HG03108 (cell line): ENCODE measurements around the gene TMEM156.
A peak's percentile ranks its signal among the peaks of the same experiment; 100 is the strongest.
"Not testable (repeated sequence)": the region's sequence is repeated elsewhere in the genome, so short reads cannot be mapped to it uniquely, and the experiment has no call there.

Experiments
- ATAC-seq: cut with Tn5 transposase; IDR thresholded peaks from one replicate; pipeline ENCODE4 v1.9.1; 2021; ENCODE audit warnings: moderate library complexity; ENCODE audit not compliant: unreplicated experiment

TMEM156 gene

GRCh38 chr4:39043861-39044363 is 11.7 kb upstream of the TMEM156 start:
- no peak for ATAC-seq

GRCh38 chr4:39043058-39043860 is 11.1 kb upstream of the TMEM156 start:
- ATAC-seq: no peak

GRCh38 chr4:39042366-39042765 is 10.2 kb upstream of the TMEM156 start:
- ATAC-seq: no peak

- no peak for ATAC-seq
Observed at GRCh38 chr4:39039108-39039507, 6.9 kb upstream of the TMEM156 start.

- ATAC-seq: no peak
Observed at GRCh38 chr4:39037941-39038340, 5.7 kb upstream of the TMEM156 start.

GRCh38 chr4:39037491-39037825 is 5.2 kb upstream of the TMEM156 start:
- ATAC-seq: no peak

GRCh38 chr4:39036172-39036571 is 4.0 kb upstream of the TMEM156 start:
- no peak for ATAC-seq

- not testable (repeated sequence) for ATAC-seq
Observed at GRCh38 chr4:39031590-39032020, 604 bp downstream of the TMEM156 start.

GRCh38 chr4:39030725-39031124 is 1.5 kb downstream of the TMEM156 start:
- ATAC-seq: no peak

GRCh38 chr4:39029752-39030694 is 2.2 kb downstream of the TMEM156 start:
- ATAC-seq: peak; percentile 24

GRCh38 chr4:39026096-39026495 is 6.1 kb downstream of the TMEM156 start:
- no peak for ATAC-seq

- no peak for ATAC-seq
Observed at GRCh38 chr4:39025552-39026085, 6.6 kb downstream of the TMEM156 start.

GRCh38 chr4:39024311-39024865 is 7.8 kb downstream of the TMEM156 start:
- ATAC-seq: no peak

GRCh38 chr4:39023059-39023458 is 9.2 kb downstream of the TMEM156 start:
- ATAC-seq: no peak

GRCh38 chr4:39022241-39022640 is 10.0 kb downstream of the TMEM156 start:
- no peak for ATAC-seq

- no peak for ATAC-seq
Observed at GRCh38 chr4:39021631-39022030, 10.6 kb downstream of the TMEM156 start.

- ATAC-seq: no peak
Observed at GRCh38 chr4:39020130-39020529, 12.1 kb downstream of the TMEM156 start.

GRCh38 chr4:39014028-39014427 is 18.2 kb downstream of the TMEM156 start:
- no peak for ATAC-seq

- ATAC-seq: no peak
Observed at GRCh38 chr4:39004758-39005157, 27.5 kb downstream of the TMEM156 start.

GRCh38 chr4:39002058-39002457 is 30.2 kb downstream of the TMEM156 start:
- not testable (repeated sequence) for ATAC-seq

GRCh38 chr4:38995660-38996005 is 36.6 kb downstream of the TMEM156 start:
- ATAC-seq: no peak
